A549 treated with ZK216348 at 1 μM for 4 hours (cell line): ENCODE data around the gene ADAMTSL4. TPM values are rescaled to one million over a fixed set of nuclear protein-coding genes. Genes with fewer than 3 reads are reported as not detected.

ENCODE experiments used
- total RNA-seq: library from RNA; stranded (reverse); fragments of 200-300 nt; extraction: Qiagen RNA extraction; gene quantifications from 5 replicates; pipeline ENCODE4 v1.2.3, GENCODE V29; 2022; ENCODE audit warnings: low read depth

ADAMTSL4 gene
- total RNA-seq: 2.2 to 6.3 TPM (median 4.8 TPM) in 5 replicates

DNA sequence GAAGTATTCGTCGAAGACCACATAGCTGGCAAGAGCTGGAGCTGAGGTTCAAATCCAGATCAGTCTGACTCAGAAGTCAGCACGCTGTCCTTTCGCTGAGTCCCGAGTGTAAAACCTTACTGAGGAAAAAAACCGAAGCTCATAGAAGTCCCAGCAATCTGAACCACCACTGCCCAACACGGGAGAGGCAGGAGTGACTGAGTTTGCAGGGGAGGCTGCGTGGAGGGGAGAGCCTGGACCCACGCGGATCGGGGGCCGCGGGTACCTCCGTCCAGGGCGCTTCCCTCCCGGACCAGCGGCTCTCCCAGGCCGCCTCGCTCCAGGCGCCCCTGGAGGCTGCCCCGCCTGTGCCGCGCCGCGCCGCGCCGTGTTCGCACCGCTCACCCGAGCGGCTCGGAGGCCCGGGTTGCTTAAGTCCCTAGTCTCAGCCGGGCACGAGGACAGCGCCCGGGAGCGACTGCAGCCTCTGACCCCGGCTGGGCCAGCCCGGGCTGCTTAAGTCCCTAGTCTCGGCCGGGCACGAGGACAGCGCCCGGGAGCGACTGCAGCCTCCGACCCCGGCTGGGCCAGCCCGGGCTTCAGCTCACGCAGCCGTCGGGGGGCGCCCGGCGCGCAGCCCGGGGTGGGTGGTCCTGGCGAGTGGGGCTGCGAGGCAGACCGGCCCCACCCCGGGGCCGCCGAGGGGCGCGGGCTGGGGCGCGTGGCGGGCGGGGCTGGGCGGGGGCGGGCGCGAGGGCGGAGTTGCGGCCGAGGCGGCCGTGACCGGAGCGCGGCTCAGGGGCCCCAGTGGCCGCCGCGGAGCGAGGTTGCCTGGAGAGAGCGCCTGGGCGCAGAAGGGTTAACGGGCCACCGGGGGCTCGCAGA lies at the start of gene ADAMTSL4:
TSS of gene ADAMTSL4 (plus strand) at position 777 of the 864 bp plus-strand sequence. CDS start 2,881 bp downstream, outside the sequence.

DNA sequence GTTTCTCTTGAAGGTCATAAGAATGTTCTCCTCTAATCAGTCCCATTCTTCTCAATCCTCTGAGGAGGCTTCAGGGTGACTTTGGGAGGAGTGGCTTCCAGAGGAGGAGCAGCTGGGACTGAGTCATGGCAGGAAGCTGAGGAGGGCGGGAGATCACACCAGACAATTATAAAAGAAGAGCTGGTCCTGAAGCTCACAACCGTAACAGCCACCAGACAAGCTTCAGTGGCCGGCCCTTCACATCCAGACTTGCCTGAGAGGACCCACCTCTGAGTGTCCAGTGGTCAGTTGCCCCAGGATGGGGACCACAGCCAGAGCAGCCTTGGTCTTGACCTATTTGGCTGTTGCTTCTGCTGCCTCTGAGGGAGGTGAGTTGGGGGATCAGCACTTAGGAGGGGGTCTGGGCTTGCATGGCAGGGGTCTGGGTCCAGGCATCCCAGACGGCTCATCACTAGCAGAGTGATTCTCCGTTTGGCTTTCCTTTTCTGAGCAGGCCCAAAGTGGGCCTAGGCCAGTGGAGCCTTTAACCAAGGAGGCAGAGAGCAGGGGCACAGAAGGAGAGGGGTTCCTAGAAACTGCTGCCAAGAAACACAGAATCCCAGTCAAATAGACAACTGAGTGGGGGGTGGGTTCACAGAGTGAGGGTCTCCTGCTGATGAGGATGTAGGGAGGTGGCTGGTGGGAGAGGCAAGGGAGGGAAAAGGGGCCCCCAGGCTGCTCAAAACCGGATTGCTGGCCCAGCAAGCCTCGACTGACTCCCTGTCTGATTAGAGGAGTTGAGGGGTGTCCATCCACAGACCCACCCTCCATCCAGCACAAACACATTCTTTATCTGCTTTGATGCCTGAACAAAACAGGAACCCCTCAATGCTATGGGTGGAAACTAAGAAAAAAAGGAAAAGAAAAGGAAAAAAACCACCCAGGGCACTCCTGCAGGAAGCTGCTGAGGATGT lies 41.0 kb upstream of the ADAMTSL4 start, which contains the start of gene ECM1:
TSS of gene ECM1 (plus strand) at position 198 of the 953 bp plus-strand sequence. CDS start at position 299, 101 bp downstream.

DNA sequence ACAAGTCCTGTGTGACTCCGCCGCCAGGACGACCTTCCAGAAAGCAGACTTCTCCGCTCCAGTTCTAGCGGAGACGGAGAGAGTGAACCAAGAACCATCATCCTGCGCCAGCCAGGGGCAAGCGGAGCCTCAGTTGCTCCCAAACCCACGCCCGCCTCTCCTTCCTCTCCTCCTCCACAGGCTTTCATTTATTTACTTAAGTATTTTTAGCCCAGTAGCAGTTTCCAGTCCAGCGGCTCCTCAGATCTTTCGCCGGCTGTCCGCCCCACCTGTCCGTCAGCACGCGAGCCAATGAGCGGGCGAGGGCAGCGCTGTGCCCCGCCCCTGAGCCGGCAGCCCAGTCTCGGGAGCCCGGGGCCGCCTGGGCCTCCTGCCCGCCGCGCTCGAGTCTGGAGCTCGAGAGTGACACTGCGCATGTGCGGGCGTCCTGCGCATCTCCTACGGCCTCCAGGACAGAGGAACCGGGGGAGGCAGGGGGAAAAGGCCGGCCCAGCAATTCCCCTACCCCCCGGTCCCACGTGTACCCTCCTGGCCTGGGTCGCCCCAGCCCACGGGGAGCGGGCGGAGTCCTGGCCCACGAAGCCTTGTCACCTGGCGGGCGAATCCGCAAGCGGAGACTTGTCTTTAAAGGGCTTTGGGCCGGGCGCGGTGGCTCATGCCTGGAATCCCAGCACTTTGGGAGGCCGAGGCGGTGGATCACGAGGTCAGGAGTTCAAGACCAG lies 33.7 kb upstream of the ADAMTSL4 start, which contains the start of gene FALEC:
TSS of gene FALEC (plus strand) at position 425 of the 722 bp plus-strand sequence.

DNA sequence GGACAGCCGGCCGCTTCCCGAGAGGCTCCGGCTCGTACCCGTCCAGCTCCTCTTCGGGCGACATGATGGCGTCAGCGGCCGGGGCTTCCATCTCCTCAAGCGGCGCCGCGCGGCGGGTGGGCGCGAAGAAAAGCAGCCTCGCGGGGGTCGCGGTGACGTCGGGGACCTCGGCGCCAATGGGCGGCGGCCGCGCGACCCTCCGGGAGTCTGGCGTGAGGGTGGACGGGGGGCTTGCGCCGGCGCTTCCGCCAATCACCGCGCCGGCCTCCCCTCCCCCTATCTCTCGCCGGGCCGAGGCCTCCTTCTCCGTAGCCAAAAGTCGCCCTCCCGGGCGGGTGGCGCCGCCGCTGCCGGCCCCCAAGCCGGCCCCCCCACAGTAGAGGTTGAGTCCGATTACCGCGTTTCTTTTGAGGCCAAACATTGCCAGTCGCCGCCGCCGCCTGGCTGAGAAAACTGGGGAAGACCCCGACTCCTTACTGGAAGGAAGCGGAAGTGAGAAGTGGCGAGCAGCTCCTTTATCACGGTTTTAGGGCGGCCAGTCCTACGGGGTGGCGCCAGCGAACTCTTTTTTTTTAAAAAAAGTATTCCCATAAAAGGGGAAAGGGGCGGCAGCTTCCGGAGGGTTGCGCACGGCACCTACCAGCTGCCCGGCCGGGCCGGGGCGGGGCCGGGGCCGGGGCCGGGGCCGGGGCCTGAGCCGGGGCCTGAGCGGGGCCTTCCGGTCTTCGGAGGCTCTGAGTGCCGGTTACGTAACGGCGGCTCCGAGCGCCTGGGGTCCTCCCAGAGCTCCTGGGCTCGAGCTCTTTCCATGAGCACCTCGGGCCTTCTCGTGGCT lies 30.1 kb downstream of the ADAMTSL4 start, which contains the start of gene MCL1:
TSS of gene MCL1 (minus strand) at position 501 of the 835 bp plus-strand sequence. CDS start at position 421, 80 bp downstream.

Other genes with a start within 250 kb of the ADAMTSL4 start
- 53.1 to 67.3 TPM (median 59.7 TPM) in 5 replicates for gene PRPF3, start 227.9 kb upstream of the ADAMTSL4 start, total RNA-seq
- 13.1 to 16.7 TPM (median 13.7 TPM) in 5 replicates for gene RPRD2, start 185.3 kb upstream of the ADAMTSL4 start, total RNA-seq
- 15.2 to 24.4 TPM (median 23.7 TPM) in 5 replicates for gene TARS2, start 62.0 kb upstream of the ADAMTSL4 start, total RNA-seq
- 1.7 to 2.1 TPM (median 1.8 TPM) in 5 replicates for gene ECM1, start 41.3 kb upstream of the ADAMTSL4 start, total RNA-seq
- not detected in 5 replicates for gene FALEC, start 33.7 kb upstream of the ADAMTSL4 start, total RNA-seq
- 150 to 264 TPM (median 227 TPM) in 5 replicates for gene MCL1, start 30.2 kb downstream of the ADAMTSL4 start, total RNA-seq
- gene ENSA, start 80.2 kb downstream of the ADAMTSL4 start, total RNA-seq: 133 to 165 TPM (median 137 TPM) in 5 replicates
- 11.1 to 18.8 TPM (median 17.4 TPM) in 5 replicates for gene GOLPH3L, start 147.7 kb downstream of the ADAMTSL4 start, total RNA-seq
- gene HORMAD1, start 171.5 kb downstream of the ADAMTSL4 start, total RNA-seq: 5.2 to 10.7 TPM (median 7.7 TPM) in 5 replicates
- 14.5 to 19.6 TPM (median 17.9 TPM) in 5 replicates for gene CTSS, start 216.4 kb downstream of the ADAMTSL4 start, total RNA-seq